Spleen (tissue), 7 donors: ENCODE measurements around the gene SH3GLB2.

Experiments
- CTCF ChIP-seq, 11 experiments: fragments of 200-600 bp in 7 of 11; fragments of 450-650 bp in 4 of 11; sonication (generic) in 4 of 11; IDR thresholded peaks in 8 of 11; conservative IDR thresholded peaks in 3 of 11; 1 replicate in 7 of 11; 2 replicates in 4 of 11; pipeline versions ENCODE4 v1.4.0 to v1.8.0; 2016 to 2021; ENCODE audit warnings: antibody characterized with exemption in 11 of 11, inconsistent platforms in 4 of 11, mild to moderate bottlenecking in 1 of 11
- POLR2AphosphoS5 ChIP-seq, 3 donors: sonication (generic); formaldehyde crosslinking; IDR thresholded peaks; one replicate each; pipeline ENCODE4 v1.5.1; 2017; ENCODE audit warnings: antibody characterized with exemption in 3 of 3
- donor health status: DM: no; HTN: no; CAD: no; lungs with moderate emphysema.
- donor health status: DM: no; HTN: no; CAD: no.
- donor health status: DM: no; HTN: no; CAD: no.

GRCh38 chr9:129059796-129060785 is 32.0 kb upstream of the SH3GLB2 start:
- no peak for TF ChIP-seq CTCF (IDR thresholded peaks at IDR 0.05 in 8 of 11, conservative IDR thresholded peaks at IDR 0.05 in 3 of 11)
- TF ChIP-seq POLR2AphosphoS5 (IDR thresholded peaks at IDR 0.05) = no peak
